WTC11 (cell line): Measurements from ENCODE around the gene LENEP. TPM values are rescaled to one million over a fixed set of nuclear protein-coding genes. Genes with fewer than 3 reads are reported as not detected.

Experiments used
- ATAC-seq: fragments of 200-7000 bp; cut with Tn5 transposase; 2 replicates; pipeline ENCODE4 v1.10.0; 2021; ENCODE audit warnings: mild to moderate bottlenecking, moderate library complexity
- CTCF ChIA-PET: fragments of 300-600 bp; sonication (Branson Sonifier 250); formaldehyde crosslinking; loops from one replicate; lab custom pipeline; 2021; ENCODE audit warnings: antibody characterized with exemption; lab: Charles Lee
- POLR2A ChIA-PET: fragments of 350-600 bp; sonication (Branson Sonifier 250); formaldehyde crosslinking; loops from one replicate; lab custom pipeline; 2021; ENCODE audit warnings: antibody characterized with exemption; lab: Charles Lee
- DNase-seq: peaks from one replicate; pipeline ENCODE4 v3.0.0; 2021; ENCODE audit warnings: low spot score
- H3K27ac Mint-ChIP-seq: 2 replicates; pipeline ENCODE4 v1.8.0; 2021; ENCODE audit warnings: mixed read lengths
- H3K27me3 Mint-ChIP-seq: 2 replicates; pipeline ENCODE4 v1.8.0; 2021; ENCODE audit warnings: low read depth, mild to moderate bottlenecking, moderate library complexity, mixed read lengths
- H3K36me3 Mint-ChIP-seq: 2 replicates; pipeline ENCODE4 v1.8.0; 2021; ENCODE audit warnings: mixed read lengths
- H3K4me1 Mint-ChIP-seq: 2 replicates; pipeline ENCODE4 v1.8.0; 2022; ENCODE audit warnings: mixed read lengths
- H3K4me3 Mint-ChIP-seq: 2 replicates; pipeline ENCODE4 v1.8.0; 2021; ENCODE audit warnings: mild to moderate bottlenecking, moderate library complexity, mixed read lengths
- H3K9me3 Mint-ChIP-seq: 2 replicates; pipeline ENCODE4 v1.8.0; 2021; ENCODE audit warnings: mixed read lengths
- ATF1 ChIP-seq: sonication (generic); formaldehyde crosslinking; IDR thresholded peaks from 2 replicates; pipeline ENCODE4 v1.8.1; 2023; ENCODE audit warnings: mild to moderate bottlenecking, moderate library complexity, missing genetic modification reagents
- CBFB ChIP-seq: sonication (generic); formaldehyde crosslinking; IDR thresholded peaks from 2 replicates; pipeline ENCODE4 v1.8.1; 2022; ENCODE audit warnings: mild to moderate bottlenecking, low read depth, missing genetic modification reagents
- CREM ChIP-seq: sonication (generic); formaldehyde crosslinking; IDR thresholded peaks from 2 replicates; pipeline ENCODE4 v1.8.1; 2022; ENCODE audit warnings: mild to moderate bottlenecking, missing genetic modification reagents, moderate library complexity
- EMX1 ChIP-seq: fragments of 250-450 bp; sonication (Bioruptor Pico); IDR thresholded peaks from 2 replicates; pipeline ENCODE4 v1.8.0; 2021; ENCODE audit warnings: mild to moderate bottlenecking
- ETV6 ChIP-seq: sonication (generic); formaldehyde crosslinking; IDR thresholded peaks from 2 replicates; pipeline ENCODE4 v1.8.1; 2022; ENCODE audit warnings: mild to moderate bottlenecking, missing genetic modification reagents
- HMGA2 ChIP-seq: fragments of 250-450 bp; sonication (Bioruptor Pico); IDR thresholded peaks from 2 replicates; pipeline ENCODE4 v1.4.0; 2021; ENCODE audit warnings: mild to moderate bottlenecking, moderate library complexity
- KAT7 ChIP-seq: sonication (generic); formaldehyde crosslinking; IDR thresholded peaks from 2 replicates; pipeline ENCODE4 v1.8.1; 2023; ENCODE audit warnings: missing genetic modification reagents, mild to moderate bottlenecking, borderline replicate concordance
- NR1H2 ChIP-seq: sonication (generic); formaldehyde crosslinking; IDR thresholded peaks from 2 replicates; pipeline ENCODE4 v1.9.0; 2021; ENCODE audit warnings: mild to moderate bottlenecking, moderate library complexity, missing genetic modification reagents
- RORB ChIP-seq: fragments of 250-450 bp; sonication (Bioruptor Pico); IDR thresholded peaks from 2 replicates; pipeline ENCODE4 v1.9.0; 2021; ENCODE audit warnings: mild to moderate bottlenecking
- SMAD3 ChIP-seq: sonication (generic); formaldehyde crosslinking; IDR thresholded peaks from 2 replicates; pipeline ENCODE4 v1.8.0; 2022; ENCODE audit warnings: missing genetic modification reagents, mild to moderate bottlenecking, borderline replicate concordance
- SP1 ChIP-seq: sonication (generic); formaldehyde crosslinking; conservative IDR thresholded peaks from 2 replicates; pipeline ENCODE4 v1.8.1; 2022; ENCODE audit warnings: missing genetic modification reagents
- TEAD1 ChIP-seq: sonication (generic); formaldehyde crosslinking; IDR thresholded peaks from 2 replicates; pipeline ENCODE4 v1.8.0; 2022; ENCODE audit warnings: mild to moderate bottlenecking, missing genetic modification reagents
- ZNF317 ChIP-seq: sonication (generic); formaldehyde crosslinking; IDR thresholded peaks from 2 replicates; pipeline ENCODE4 v1.8.1; 2023; ENCODE audit warnings: low read depth, mild to moderate bottlenecking, moderate library complexity, missing genetic modification reagents, borderline replicate concordance
- ZNF416 ChIP-seq: fragments of 250-450 bp; sonication (Bioruptor Pico); IDR thresholded peaks from 2 replicates; pipeline ENCODE4 v1.9.0; 2021; ENCODE audit warnings: mild to moderate bottlenecking, inconsistent platforms
- ZNF423 ChIP-seq: fragments of 250-450 bp; sonication (Bioruptor Pico); IDR thresholded peaks from 2 replicates; pipeline ENCODE4 v2.1.2; 2022; ENCODE audit warnings: mild to moderate bottlenecking, moderate library complexity
- total RNA-seq: library from RNA; stranded (reverse); gene quantifications from 3 replicates; pipeline ENCODE4 v1.2.3, GENCODE V29; 2021
- TF ChIP-seq, protein P1 (sequence below): sonication (generic); formaldehyde crosslinking; IDR thresholded peaks from 2 replicates; pipeline ENCODE4 v1.8.0; 2022; ENCODE audit warnings: mild to moderate bottlenecking, missing genetic modification reagents
- TF ChIP-seq, protein P2 (sequence below): fragments of 250-450 bp; sonication (Bioruptor Pico); conservative IDR thresholded peaks from 2 replicates; pipeline ENCODE4 v1.9.0; 2021; ENCODE audit warnings: mild to moderate bottlenecking
- TF ChIP-seq, protein P3 (sequence below): sonication (generic); formaldehyde crosslinking; IDR thresholded peaks from 2 replicates; pipeline ENCODE4 v1.8.1; 2023; ENCODE audit warnings: mild to moderate bottlenecking, moderate library complexity, missing genetic modification reagents
- TF ChIP-seq, protein P4 (sequence below): sonication (generic); formaldehyde crosslinking; IDR thresholded peaks from 2 replicates; pipeline ENCODE4 v1.8.1; 2023; ENCODE audit warnings: mild to moderate bottlenecking, missing genetic modification reagents, moderate library complexity
- TF ChIP-seq, protein P5 (sequence below): fragments of 250-450 bp; sonication (Bioruptor Pico); IDR thresholded peaks from 2 replicates; pipeline ENCODE4 v1.8.0; 2021; ENCODE audit warnings: mild to moderate bottlenecking

LENEP gene
- total RNA-seq, 1 experiment from 2014 or later = 1.2 TPM

DNA sequence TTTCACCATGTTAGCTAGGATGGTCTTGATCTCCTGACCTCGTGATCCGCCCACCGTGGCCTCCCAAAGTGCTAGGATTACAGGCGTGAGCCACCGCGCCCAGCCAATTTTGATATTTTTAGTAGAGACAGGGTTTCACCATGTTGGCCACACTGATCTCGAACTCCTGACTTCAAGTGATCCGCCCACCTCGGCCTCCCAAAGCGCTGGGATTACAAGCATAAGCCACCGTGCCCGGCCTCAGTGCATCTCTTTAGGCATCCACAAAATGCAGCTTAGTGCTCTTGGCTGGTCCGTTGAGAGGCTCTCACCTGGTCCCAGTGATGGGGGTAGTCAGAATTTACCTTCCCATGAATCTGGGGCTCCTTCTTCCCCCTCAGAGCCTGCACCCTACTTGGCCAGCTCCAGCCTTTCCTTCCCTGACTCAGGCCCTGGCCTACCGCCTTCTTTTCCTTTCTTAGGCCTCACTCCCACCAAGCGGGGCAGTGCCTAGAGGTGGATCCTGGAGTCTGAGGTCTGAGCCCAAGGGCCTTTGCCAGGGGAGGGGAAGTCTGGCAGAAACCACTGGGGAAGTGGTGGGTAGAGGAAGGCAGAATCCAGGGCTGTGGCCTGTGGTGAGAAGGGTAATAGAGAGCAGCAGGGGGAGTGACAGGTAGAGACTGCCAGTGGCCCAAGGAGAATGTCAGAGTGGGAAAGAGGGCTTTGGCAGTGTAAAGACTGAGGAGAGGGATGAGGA, 3.7 kb downstream of the LENEP start:
- no peak overlapping the region for H3K27ac Mint-ChIP-seq
- H3K4me1 Mint-ChIP-seq = peaks cover 26% of the 10 kb centered on the region
- H3K27me3 Mint-ChIP-seq = no peaks in the 10 kb centered on the region; the same call in 1 of the 2 replicates
- H3K4me3 Mint-ChIP-seq = no peak overlapping the region
- no peaks in the 10 kb centered on the region for H3K9me3 Mint-ChIP-seq
- TF ChIP-seq EMX1 (CRISPR knock-in tag) (no peak), RORB (CRISPR knock-in tag) (no peak), ZNF416 (CRISPR knock-in tag) (no peak), ETV6 (CRISPR knock-in tag) (no peak), KAT7 (CRISPR knock-in tag) (no peak), TEAD1 (no peak), ZNF317 (CRISPR knock-in tag) (no peak), HMGA2 (CRISPR knock-in tag) (no peak), CBFB (CRISPR knock-in tag) (no peak), SMAD3 (no peak), ZNF423 (CRISPR knock-in tag) (no peak), CREM (CRISPR knock-in tag) (no peak)
- TF ChIP-seq, protein P1, sequence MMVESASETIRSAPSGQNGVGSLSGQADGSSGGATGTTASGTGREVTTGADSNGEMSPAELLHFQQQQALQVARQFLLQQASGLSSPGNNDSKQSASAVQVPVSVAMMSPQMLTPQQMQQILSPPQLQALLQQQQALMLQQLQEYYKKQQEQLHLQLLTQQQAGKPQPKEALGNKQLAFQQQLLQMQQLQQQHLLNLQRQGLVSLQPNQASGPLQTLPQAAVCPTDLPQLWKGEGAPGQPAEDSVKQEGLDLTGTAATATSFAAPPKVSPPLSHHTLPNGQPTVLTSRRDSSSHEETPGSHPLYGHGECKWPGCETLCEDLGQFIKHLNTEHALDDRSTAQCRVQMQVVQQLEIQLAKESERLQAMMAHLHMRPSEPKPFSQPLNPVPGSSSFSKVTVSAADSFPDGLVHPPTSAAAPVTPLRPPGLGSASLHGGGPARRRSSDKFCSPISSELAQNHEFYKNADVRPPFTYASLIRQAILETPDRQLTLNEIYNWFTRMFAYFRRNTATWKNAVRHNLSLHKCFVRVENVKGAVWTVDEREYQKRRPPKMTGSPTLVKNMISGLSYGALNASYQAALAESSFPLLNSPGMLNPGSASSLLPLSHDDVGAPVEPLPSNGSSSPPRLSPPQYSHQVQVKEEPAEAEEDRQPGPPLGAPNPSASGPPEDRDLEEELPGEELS (CRISPR knock-in tag) = no peak
- TF ChIP-seq, protein P2, sequence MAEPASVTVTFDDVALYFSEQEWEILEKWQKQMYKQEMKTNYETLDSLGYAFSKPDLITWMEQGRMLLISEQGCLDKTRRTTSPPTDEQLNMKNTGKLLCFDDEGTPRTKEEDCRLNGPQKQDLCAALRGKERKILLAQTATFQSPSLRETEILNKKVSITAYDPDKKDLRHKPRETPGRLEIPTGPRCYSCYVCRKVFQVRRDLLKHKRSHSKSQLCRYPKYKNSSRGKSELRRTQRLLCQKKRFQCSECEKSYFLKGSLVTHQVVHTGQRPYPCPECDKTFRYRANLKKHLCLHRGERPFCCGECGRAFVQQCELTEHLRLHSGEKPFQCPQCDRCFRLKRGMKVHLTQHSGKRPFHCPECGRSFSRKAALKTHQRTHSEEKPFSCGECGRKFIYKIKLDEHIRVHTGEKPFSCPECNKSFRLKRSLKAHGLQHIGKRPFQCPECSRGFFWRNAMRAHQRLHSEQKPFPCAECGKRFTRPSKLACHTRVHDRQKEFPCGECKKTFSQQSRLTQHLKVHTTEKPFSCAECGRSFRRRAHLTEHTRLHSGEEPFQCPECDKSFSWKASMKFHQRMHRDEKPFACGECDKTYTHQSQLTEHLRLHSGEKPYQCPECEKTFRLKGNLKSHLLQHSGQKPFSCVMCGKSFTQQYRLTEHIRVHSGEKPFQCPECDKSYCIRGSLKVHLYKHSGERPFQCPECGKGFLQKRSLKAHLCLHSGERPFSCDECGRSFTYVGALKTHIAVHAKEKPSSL (CRISPR knock-in tag) = no peak
- TF ChIP-seq, protein P3, sequence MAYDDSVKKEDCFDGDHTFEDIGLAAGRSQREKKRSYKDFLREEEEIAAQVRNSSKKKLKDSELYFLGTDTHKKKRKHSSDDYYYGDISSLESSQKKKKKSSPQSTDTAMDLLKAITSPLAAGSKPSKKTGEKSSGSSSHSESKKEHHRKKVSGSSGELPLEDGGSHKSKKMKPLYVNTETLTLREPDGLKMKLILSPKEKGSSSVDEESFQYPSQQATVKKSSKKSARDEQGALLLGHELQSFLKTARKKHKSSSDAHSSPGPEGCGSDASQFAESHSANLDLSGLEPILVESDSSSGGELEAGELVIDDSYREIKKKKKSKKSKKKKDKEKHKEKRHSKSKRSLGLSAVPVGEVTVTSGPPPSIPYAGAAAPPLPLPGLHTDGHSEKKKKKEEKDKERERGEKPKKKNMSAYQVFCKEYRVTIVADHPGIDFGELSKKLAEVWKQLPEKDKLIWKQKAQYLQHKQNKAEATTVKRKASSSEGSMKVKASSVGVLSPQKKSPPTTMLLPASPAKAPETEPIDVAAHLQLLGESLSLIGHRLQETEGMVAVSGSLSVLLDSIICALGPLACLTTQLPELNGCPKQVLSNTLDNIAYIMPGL = no peak
- TF ChIP-seq, protein P4, sequence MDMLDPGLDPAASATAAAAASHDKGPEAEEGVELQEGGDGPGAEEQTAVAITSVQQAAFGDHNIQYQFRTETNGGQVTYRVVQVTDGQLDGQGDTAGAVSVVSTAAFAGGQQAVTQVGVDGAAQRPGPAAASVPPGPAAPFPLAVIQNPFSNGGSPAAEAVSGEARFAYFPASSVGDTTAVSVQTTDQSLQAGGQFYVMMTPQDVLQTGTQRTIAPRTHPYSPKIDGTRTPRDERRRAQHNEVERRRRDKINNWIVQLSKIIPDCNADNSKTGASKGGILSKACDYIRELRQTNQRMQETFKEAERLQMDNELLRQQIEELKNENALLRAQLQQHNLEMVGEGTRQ (CRISPR knock-in tag) = no peak
- POLR2A ChIA-PET = interaction anchor here (0.7 to 13.0 kb wide), 3 partner anchors 19 to 86 kb away, joined by 6 to 176 read pairs (median 22); partner anchors contain the start of genes CKS1B and SHC1
- CTCF ChIA-PET = interaction anchor here (0.7 to 10.3 kb wide), 16 partner anchors 14 to 1027 kb away, joined by 3 to 176 read pairs (median 8); partner anchors contain the start of genes ADAM15, FLAD1, PBXIP1 and PYGO2
- DNase-seq (no peak), ATAC-seq (no peak)
- no peaks in the 10 kb centered on the region for H3K36me3 Mint-ChIP-seq

DNA sequence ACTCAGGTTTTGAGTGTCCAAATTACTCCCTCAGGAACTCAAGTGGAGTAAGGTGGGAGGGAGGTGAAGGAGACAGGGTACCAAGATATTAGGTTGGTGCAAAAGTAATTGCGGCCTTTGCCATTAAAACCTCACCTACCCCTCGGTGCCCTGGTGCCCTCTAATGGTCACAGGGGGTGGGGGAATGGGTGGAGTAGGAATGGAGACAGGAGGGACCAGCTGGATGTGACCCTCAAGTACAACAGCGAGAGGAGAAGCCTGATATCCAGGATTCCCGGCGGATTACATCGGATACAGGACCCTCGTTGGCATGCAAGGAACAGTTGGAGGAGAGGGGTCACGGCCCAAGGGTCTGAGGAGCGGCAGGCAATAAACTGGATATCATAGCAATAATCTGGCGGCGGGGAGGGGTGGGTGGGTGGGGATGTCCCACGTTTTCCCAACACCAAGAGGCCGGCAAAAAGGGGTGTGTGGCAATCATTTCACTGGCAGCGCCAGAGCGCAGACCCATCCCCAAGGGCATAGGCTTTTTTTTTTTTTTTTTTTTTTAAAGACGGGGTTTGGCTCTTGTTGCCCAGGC, 4.9 kb downstream of the LENEP start:
- ATAC-seq (no peak), DNase-seq (no peak)
- no peaks in the 10 kb centered on the region for H3K36me3 Mint-ChIP-seq
- TF ChIP-seq SP1 (CRISPR knock-in tag) (no peak), NR1H2 (CRISPR knock-in tag) (no peak), ATF1 (CRISPR knock-in tag) (no peak), ZNF423 (CRISPR knock-in tag) (no peak)
- TF ChIP-seq, protein P5, sequence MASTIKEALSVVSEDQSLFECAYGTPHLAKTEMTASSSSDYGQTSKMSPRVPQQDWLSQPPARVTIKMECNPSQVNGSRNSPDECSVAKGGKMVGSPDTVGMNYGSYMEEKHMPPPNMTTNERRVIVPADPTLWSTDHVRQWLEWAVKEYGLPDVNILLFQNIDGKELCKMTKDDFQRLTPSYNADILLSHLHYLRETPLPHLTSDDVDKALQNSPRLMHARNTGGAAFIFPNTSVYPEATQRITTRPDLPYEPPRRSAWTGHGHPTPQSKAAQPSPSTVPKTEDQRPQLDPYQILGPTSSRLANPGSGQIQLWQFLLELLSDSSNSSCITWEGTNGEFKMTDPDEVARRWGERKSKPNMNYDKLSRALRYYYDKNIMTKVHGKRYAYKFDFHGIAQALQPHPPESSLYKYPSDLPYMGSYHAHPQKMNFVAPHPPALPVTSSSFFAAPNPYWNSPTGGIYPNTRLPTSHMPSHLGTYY (CRISPR knock-in tag) = 0 out of 2 replicates have a peak, but pooled peaks have one; percentile 35
- H3K9me3 Mint-ChIP-seq = no peaks in the 10 kb centered on the region
- no peaks in the 10 kb centered on the region; the same call in 1 of the 2 replicates for H3K27me3 Mint-ChIP-seq
- ChIA-PET POLR2A (interaction anchor here (0.6 to 13.0 kb wide), 9 partner anchors 16 to 196 kb away, joined by 3 to 176 read pairs (median 8); partner anchors contain the start of genes ADAM15, CKS1B, FLAD1 and PBXIP1), CTCF (interaction anchor here (0.5 to 10.3 kb wide), 35 partner anchors 8 to 439 kb away, joined by 3 to 176 read pairs (median 8); partner anchors contain the start of genes ADAM15, EFNA3, FLAD1 and KRTCAP2)
- peaks cover 20% of the 10 kb centered on the region for H3K4me1 Mint-ChIP-seq
- H3K4me3 Mint-ChIP-seq = peak overlapping the region; percentile 88
- H3K27ac Mint-ChIP-seq = no peak overlapping the region
